GM23248 (cell line): ENCODE data around the gene ANAPC2. TPM values are rescaled to one million over a fixed set of nuclear protein-coding genes. Genes with fewer than 3 reads are reported as not detected.

ENCODE experiments used
- DNase-seq: peaks from one replicate; pipeline ENCODE4 v3.0.0-alpha.2; 2015
- H2AFZ ChIP-seq: fragments of 200-600 bp; sonication (generic); 2 replicates; pipeline ENCODE4 v1.6.1; 2016; ENCODE audit warnings: antibody characterized with exemption
- H3F3A ChIP-seq: fragments of 200-600 bp; sonication (generic); 2 replicates; pipeline ENCODE4 v1.6.1; 2016; ENCODE audit warnings: mild to moderate bottlenecking, antibody characterized with exemption, mixed run types; ENCODE audit not compliant: insufficient read depth
- H3K27ac ChIP-seq: fragments of 200-600 bp; sonication (generic); 2 replicates; pipeline ENCODE4 v1.5.1; 2016; ENCODE audit warnings: mild to moderate bottlenecking
- H3K27me3 ChIP-seq: fragments of 200-600 bp; sonication (generic); replicated peaks from 2 replicates; pipeline ENCODE4 v1.6.1; 2016; ENCODE audit warnings: mild to moderate bottlenecking; ENCODE audit not compliant: insufficient read depth
- H3K36me3 ChIP-seq: fragments of 200-600 bp; sonication (generic); 2 replicates; pipeline ENCODE4 v1.6.1; 2016; ENCODE audit warnings: low read depth, mild to moderate bottlenecking
- H3K4me1 ChIP-seq: fragments of 200-600 bp; sonication (generic); 2 replicates; pipeline ENCODE4 v1.6.1; 2016; ENCODE audit warnings: mild to moderate bottlenecking; ENCODE audit not compliant: insufficient read depth
- H3K4me2 ChIP-seq: fragments of 200-600 bp; sonication (generic); one replicate; pipeline ENCODE4 v1.6.1; 2016; ENCODE audit warnings: mild to moderate bottlenecking; ENCODE audit not compliant: unreplicated experiment
- H3K4me3 ChIP-seq: fragments of 200-600 bp; sonication (generic); 2 replicates; pipeline ENCODE4 v1.5.1; 2016; ENCODE audit warnings: mild to moderate bottlenecking
- H3K79me2 ChIP-seq: fragments of 200-600 bp; sonication (generic); 2 replicates; pipeline ENCODE4 v1.6.1; 2016; ENCODE audit warnings: mild to moderate bottlenecking; ENCODE audit not compliant: insufficient read depth
- H3K9ac ChIP-seq: fragments of 200-600 bp; sonication (generic); 2 replicates; pipeline ENCODE4 v1.6.1; 2016; ENCODE audit warnings: mild to moderate bottlenecking
- H3K9me2 ChIP-seq: fragments of 200-600 bp; sonication (generic); 2 replicates; pipeline ENCODE4 v1.6.1; 2016; ENCODE audit warnings: mixed run types, mild to moderate bottlenecking, moderate library complexity; ENCODE audit not compliant: insufficient read depth
- H3K9me3 ChIP-seq: fragments of 200-600 bp; sonication (generic); one replicate; pipeline ENCODE4 v1.6.1; 2017; ENCODE audit warnings: low read depth
- H4K20me1 ChIP-seq: fragments of 200-600 bp; sonication (generic); 2 replicates; pipeline ENCODE4 v1.6.0; 2016; ENCODE audit not compliant: insufficient read depth
- EZH2 ChIP-seq: fragments of 200-600 bp; sonication (generic); IDR thresholded peaks from 2 replicates; pipeline ENCODE4 v1.6.1; 2018; ENCODE audit warnings: antibody characterized with exemption, mild to moderate bottlenecking; ENCODE audit not compliant: insufficient read depth, poor library complexity, severe bottlenecking
- EZH2phosphoT487 ChIP-seq: fragments of 200-600 bp; sonication (generic); IDR thresholded peaks from 2 replicates; pipeline ENCODE4 v1.6.1; 2018; ENCODE audit warnings: antibody characterized with exemption, moderate library complexity, mild to moderate bottlenecking, low read depth; ENCODE audit not compliant: insufficient read depth
- WGBS, 2 experiments: methylation state at CpG; one replicate each; pipeline ENCODE4 v1.1.6; 2015 to 2017; ENCODE audit warnings: low lambda C conversion rate in 2 of 2, low coverage in 1 of 2; ENCODE audit errors: missing lambda C conversion rate in 2 of 2; 5-methylcytosine and 5-hydroxymethylcytosine counted together
- in situ Hi-C: fragments of 300-500 bp; cut with MboI; formaldehyde crosslinking; loops from 2 replicates; pipeline ENCODE4 v1.15.0; 2020
- polyA plus RNA-seq: library from polyadenylated mRNA; unstranded; fragments of >200 nt; fragmentation: Nextera tagmentation; extraction: Ambion mirVana; gene quantifications from 2 replicates; pipeline ENCODE4 v1.2.1, GENCODE V29; 2016
- total RNA-seq: library from RNA; depleted of rRNA; stranded (reverse); fragments of >200 nt; shearing (Covaris generic); gene quantifications from 2 replicates; pipeline ENCODE4 v1.2.3, GENCODE V29; 2014

Gene ANAPC2
- total and polyA plus RNA-seq, 2 experiments from 2014 or later: 13.6 to 24.0 TPM

DNA sequence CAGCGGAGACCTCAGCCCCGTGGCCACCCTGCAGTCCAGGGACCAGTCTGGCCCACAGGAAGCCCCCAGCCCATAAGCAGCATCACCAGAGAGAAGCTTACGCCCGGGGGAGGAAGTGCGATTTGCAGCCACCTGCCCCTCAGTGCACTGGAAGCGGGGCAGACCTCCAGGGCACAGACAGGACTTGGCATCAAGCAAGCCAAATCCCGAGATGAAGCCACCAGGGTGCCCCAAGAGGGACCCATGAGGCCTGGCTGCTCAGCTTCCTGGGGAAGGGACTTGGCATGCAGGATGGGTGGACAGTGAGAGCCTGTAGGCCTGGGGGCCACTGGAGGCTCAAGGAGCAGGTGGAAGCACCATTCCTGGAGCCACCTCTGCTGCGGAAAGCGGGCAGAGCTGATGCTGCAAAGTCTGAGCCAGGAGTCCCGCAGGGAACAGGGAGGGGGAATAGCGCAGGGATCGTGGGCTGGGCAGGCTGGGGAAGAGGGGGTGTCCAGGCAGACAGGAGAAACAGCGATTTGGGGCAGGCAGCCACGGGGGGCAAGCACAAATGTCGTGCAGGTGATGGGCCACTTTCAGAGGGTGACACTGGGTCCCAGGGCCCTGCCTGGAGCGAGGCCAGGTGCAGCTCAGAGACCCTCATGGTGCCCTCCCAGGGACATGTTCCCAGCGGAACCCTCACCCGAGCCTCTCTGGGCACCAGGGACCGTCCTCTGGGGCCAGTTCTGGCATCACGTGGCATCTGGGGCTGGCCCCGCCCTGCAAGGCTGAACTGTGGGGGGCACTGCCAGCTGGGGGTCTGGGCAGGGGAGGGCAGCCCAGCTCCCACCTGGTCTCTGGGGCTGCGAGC lies 21.8 kb downstream of the ANAPC2 start:
- Histone ChIP-seq H3K9me3 (no peaks in the 10 kb centered on the region), H3K4me1 (no peaks in the 10 kb centered on the region), H3K9ac (no peak overlapping the region), H4K20me1 (no peaks in the 10 kb centered on the region), H3K4me2 (no peak overlapping the region), H3K27me3 (peaks cover 43% of the 10 kb centered on the region), H3K9me2 (no peaks in the 10 kb centered on the region), H3F3A (no peaks in the 10 kb centered on the region), H2AFZ (no peak overlapping the region), H3K4me3 (no peak overlapping the region), H3K27ac (no peak overlapping the region), H3K36me3 (no peaks in the 10 kb centered on the region), H3K79me2 (no peaks in the 10 kb centered on the region)
- TF ChIP-seq EZH2phosphoT487: no peak
- TF ChIP-seq EZH2: peak; percentile 35
- in situ Hi-C loops: no loop called here
- WGBS, 2 experiments: 43 to 55% methylated on average over 18 to 21 of the region's 22 CpGs
- DNase-seq: no peak

- H3F3A ChIP-seq: no peaks in the 10 kb centered on the region
- WGBS, 2 experiments: 54 to 64% methylated on average over 17 to 32 of the region's 32 CpGs
- no peak overlapping the region for H3K4me2 ChIP-seq
- TF ChIP-seq EZH2 (no peak), EZH2phosphoT487 (no peak)
- no peaks in the 10 kb centered on the region for H3K9me3 ChIP-seq
- no peak overlapping the region for H3K9ac ChIP-seq
- H3K9me2 ChIP-seq: no peaks in the 10 kb centered on the region
- H3K4me1 ChIP-seq: no peaks in the 10 kb centered on the region
- H4K20me1 ChIP-seq: no peaks in the 10 kb centered on the region
- H3K79me2 ChIP-seq: no peaks in the 10 kb centered on the region
- no peak overlapping the region for H2AFZ ChIP-seq
- no peak overlapping the region for H3K4me3 ChIP-seq
- H3K27ac ChIP-seq: no peak overlapping the region
- no peaks in the 10 kb centered on the region for H3K36me3 ChIP-seq
- no peak for DNase-seq
- in situ Hi-C loops: no loop called here
- peaks cover 39% of the 10 kb centered on the region for H3K27me3 ChIP-seq
Measured at GRCh38 chr9:137165250-137165836, 23.0 kb downstream of the ANAPC2 start.

- H3K27ac ChIP-seq: no peak overlapping the region
- TF ChIP-seq EZH2 (no peak), EZH2phosphoT487 (no peak)
- no peaks in the 10 kb centered on the region for H3K36me3 ChIP-seq
- H3K9me3 ChIP-seq: no peaks in the 10 kb centered on the region
- no peak overlapping the region for H3K9ac ChIP-seq
- H3K79me2 ChIP-seq: no peaks in the 10 kb centered on the region
- in situ Hi-C loops: no loop called here
- H3K4me1 ChIP-seq: no peaks in the 10 kb centered on the region
- H2AFZ ChIP-seq: no peak overlapping the region
- no peak overlapping the region for H3K4me3 ChIP-seq
- no peaks in the 10 kb centered on the region for H3K9me2 ChIP-seq
- DNase-seq: no peak
- H3F3A ChIP-seq: no peaks in the 10 kb centered on the region
- WGBS, 2 experiments: 46 to 57% methylated on average over 33 to 34 of the region's 34 CpGs
- no peaks in the 10 kb centered on the region for H4K20me1 ChIP-seq
- peaks cover 45% of the 10 kb centered on the region for H3K27me3 ChIP-seq
- H3K4me2 ChIP-seq: no peak overlapping the region
Measured at GRCh38 chr9:137164370-137165249, 23.8 kb downstream of the ANAPC2 start.

- no peaks in the 10 kb centered on the region for H3K9me3 ChIP-seq
- TF ChIP-seq EZH2: no peak
- TF ChIP-seq EZH2phosphoT487: no peak
- H3K27me3 ChIP-seq: peaks cover 53% of the 10 kb centered on the region
- no peak for DNase-seq
- no peaks in the 10 kb centered on the region for H4K20me1 ChIP-seq
- no peaks in the 10 kb centered on the region for H3K79me2 ChIP-seq
- no peaks in the 10 kb centered on the region for H3K9me2 ChIP-seq
- 73 to 75% methylated on average over 21 to 22 of the region's 22 CpGs for WGBS, 2 experiments
- in situ Hi-C loops: no loop called here
- H3K4me3 ChIP-seq: no peak overlapping the region
- no peaks in the 10 kb centered on the region for H3K36me3 ChIP-seq
- no peaks in the 10 kb centered on the region for H3F3A ChIP-seq
- H3K9ac ChIP-seq: no peak overlapping the region
- H3K4me1 ChIP-seq: no peaks in the 10 kb centered on the region
- H3K27ac ChIP-seq: no peak overlapping the region
- no peak overlapping the region for H3K4me2 ChIP-seq
- no peak overlapping the region for H2AFZ ChIP-seq
Measured at GRCh38 chr9:137163805-137164204, 24.6 kb downstream of the ANAPC2 start.
